ENCODE measurements around the gene KNTC1. TPM values are rescaled to one million over a fixed set of nuclear protein-coding genes. Genes with fewer than 3 reads are reported as not detected.
A peak's percentile ranks its signal among the peaks of the same experiment; 100 is the strongest.

Gene KNTC1
- total RNA-seq, 1 donor = 26.2 TPM

DNA sequence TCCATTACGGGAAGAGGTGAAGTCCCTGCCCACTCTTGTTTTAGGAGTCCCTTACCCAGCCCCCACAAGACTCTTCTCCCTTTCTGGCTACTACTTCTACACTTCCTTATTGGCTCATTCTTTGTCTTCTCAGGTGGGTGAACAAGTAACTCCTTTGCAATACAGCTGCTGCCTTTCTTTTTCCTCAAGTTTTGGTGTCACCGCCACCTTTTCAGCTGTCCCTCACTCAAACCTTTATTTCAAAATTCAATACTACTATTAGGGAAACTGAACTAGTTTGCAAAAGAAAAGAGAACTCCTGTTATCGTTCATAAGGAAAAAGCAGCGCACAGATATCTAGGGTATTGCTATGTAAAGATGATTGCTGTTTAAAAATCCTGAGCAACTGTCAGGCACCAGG is 6.4 kb upstream of the KNTC1 start:
- peaks cover 29% of the 10 kb centered on the region for H3K4me1 ChIP-seq (ENCODE audit: insufficient read depth, low read length)
- no peaks in the 10 kb centered on the region for H3K9me3 ChIP-seq (ENCODE audit: low read depth, low read length)
- H3K27me3 ChIP-seq (ENCODE audit: insufficient read depth, low read length) = no peaks in the 10 kb centered on the region
- no peak overlapping the region for H3K4me3 ChIP-seq (ENCODE audit: low read length)

DNA sequence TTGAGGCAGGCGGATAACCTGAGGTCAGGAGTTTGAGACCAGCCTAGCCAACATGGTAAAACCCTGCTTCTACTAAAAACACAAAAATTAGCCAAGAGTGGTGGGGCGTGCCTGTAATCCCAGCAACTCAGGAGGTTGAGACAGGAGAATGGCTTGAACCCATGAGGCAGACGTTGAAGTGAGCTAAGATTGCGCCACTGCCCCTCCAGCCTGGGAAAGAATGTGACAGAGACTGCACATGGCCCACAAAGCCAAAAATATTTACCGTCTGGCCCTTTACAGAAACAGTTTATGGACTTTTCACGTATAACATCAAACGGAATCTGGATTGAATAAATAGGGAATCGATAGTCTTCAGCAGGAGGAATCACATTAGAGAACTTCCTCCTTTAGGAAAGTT is 3.8 kb upstream of the KNTC1 start:
- H3K9me3 ChIP-seq (ENCODE audit: low read depth, low read length) = no peaks in the 10 kb centered on the region
- peaks cover 40% of the 10 kb centered on the region for H3K4me1 ChIP-seq (ENCODE audit: insufficient read depth, low read length)
- no peak overlapping the region for H3K4me3 ChIP-seq (ENCODE audit: low read length)
- H3K27me3 ChIP-seq (ENCODE audit: insufficient read depth, low read length) = no peaks in the 10 kb centered on the region

DNA sequence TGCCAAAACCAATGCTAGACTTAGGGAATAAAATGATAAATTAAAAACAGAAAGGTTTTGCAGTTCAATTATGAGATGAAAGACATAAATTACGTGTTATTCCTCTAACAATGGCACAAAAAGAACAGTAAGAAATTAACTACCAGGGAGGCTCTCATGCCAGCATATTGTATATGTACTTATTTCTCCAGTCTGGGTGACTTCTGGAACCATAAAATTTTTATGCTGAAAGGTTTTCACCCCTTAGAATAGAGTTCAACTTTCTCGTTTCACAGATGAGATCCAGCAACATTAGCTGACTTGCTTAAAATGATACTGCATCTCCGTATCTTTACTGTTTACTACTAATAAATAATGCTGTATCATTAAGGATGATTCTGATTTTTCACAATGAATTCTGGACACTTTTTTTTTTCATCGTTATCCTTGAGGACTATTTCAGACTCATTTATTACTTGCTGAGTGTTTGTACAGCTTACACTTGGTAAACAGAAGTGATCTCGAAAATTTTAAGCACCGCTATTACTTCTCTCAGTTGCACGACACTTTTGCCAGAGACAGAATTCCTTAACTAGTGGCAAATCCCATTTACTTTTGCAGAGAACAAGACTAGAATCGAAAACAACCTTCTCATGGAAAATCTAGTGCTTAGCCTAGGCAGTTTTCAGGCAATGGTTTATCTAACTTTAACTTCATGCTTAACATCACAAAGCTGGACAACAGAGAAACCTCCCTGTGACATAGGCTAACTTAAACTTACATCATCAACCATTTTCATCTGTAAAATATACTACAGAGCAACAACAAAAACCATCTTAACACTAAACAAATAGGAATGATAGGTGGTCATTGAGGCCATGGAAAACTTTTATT is 3.0 kb upstream of the KNTC1 start:
- no peaks in the 10 kb centered on the region for H3K27me3 ChIP-seq (ENCODE audit: insufficient read depth, low read length)
- H3K4me3 ChIP-seq (ENCODE audit: low read length) = no peak overlapping the region
- peaks cover 44% of the 10 kb centered on the region for H3K4me1 ChIP-seq (ENCODE audit: insufficient read depth, low read length)
- no peaks in the 10 kb centered on the region for H3K9me3 ChIP-seq (ENCODE audit: low read depth, low read length)

DNA sequence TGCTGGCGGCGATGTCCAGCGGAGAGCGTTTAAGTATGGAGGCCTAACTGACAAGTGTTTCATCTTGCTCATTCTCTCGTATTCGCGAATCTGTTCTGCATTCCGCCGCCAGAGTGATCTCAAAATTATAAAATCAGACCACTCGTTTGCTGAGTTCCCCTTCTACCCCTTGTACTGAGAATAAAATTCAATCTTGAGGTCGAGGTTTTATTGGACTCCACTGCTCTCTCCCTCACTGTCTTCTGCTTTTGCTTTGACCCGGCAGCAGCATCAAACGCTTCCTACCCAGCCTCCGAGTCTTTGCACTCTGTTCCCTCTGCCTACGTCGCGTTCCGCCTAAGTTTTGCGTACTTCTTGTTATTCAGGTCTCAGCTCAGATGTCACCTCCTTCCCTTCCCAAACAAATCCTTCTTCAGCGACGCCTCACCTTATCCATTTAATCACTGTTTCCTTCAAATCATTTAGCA is 462 bp downstream of the KNTC1 start:
- Histone ChIP-seq H3K9me3 (ENCODE audit: low read depth, low read length) (no peaks in the 10 kb centered on the region), H3K4me1 (ENCODE audit: insufficient read depth, low read length) (peaks cover 40% of the 10 kb centered on the region), H3K27me3 (ENCODE audit: insufficient read depth, low read length) (no peaks in the 10 kb centered on the region), H3K4me3 (ENCODE audit: low read length) (peak overlapping the region; percentile 100)

DNA sequence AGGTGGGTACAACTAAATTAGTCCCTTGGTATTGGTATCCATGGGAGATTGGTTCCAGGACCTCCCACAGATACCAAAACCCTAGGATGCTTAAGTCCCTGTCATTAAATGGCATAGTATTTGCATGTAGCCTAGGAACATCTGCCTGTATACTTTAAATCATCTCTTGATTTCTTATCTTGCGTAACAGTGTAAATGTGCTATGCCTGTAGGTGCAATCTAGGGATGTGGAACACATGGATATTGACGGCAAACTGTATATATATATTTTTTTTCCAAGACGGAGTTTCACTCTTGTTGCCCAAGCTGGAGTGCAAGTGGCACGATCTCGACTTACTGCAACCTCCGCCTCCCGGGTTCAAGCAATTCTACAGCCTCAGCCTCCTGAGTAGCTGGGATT is 1.5 kb downstream of the KNTC1 start:
- H3K9me3 ChIP-seq (ENCODE audit: low read depth, low read length) = no peaks in the 10 kb centered on the region
- no peak overlapping the region for H3K4me3 ChIP-seq (ENCODE audit: low read length)
- no peaks in the 10 kb centered on the region for H3K27me3 ChIP-seq (ENCODE audit: insufficient read depth, low read length)
- peaks cover 31% of the 10 kb centered on the region for H3K4me1 ChIP-seq (ENCODE audit: insufficient read depth, low read length)

DNA sequence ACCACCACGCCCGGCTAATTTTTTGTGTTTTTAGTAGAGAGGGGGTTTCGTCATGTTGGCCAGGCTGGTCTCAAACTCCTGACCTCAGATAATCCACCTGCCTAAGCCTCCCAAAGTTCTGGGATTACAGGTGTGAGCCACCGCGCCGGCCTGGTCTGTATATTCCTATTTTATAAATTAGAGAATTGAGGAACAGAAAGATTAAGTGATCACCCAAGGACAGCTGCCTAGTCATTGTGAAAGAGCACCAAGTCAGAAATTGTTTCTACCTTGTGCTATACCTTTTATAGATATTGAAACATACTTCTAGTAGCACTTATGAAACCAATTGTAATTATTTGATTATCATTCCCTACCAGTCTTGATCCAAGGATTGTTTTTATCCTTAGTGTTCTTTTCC is 1.9 kb downstream of the KNTC1 start:
- peaks cover 28% of the 10 kb centered on the region for H3K4me1 ChIP-seq (ENCODE audit: insufficient read depth, low read length)
- no peaks in the 10 kb centered on the region for H3K27me3 ChIP-seq (ENCODE audit: insufficient read depth, low read length)
- no peak overlapping the region for H3K4me3 ChIP-seq (ENCODE audit: low read length)
- no peaks in the 10 kb centered on the region for H3K9me3 ChIP-seq (ENCODE audit: low read depth, low read length)

DNA sequence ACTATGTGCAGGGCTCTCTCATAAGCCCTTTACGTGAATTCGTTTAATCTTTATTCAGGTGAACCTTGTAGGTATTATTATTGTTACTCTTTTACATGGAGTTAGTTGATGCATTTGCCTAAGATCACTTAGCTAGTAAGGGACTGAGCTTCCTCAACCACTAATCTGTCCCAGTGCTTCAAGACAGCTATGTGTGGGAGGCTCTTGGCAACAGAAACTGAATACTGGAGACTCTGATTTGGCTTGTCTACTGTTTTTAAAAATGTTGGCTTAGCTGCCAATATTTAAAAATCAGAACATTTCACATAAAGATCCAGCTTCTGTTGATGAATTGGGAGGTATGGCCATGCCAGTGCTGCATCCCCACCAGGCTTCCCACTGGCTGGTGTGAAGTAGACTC is 6.8 kb downstream of the KNTC1 start:
- H3K4me3 ChIP-seq (ENCODE audit: low read length) = no peak overlapping the region
- H3K27me3 ChIP-seq (ENCODE audit: insufficient read depth, low read length) = no peaks in the 10 kb centered on the region
- no peaks in the 10 kb centered on the region for H3K4me1 ChIP-seq (ENCODE audit: insufficient read depth, low read length)
- H3K9me3 ChIP-seq (ENCODE audit: low read depth, low read length) = no peaks in the 10 kb centered on the region

DNA sequence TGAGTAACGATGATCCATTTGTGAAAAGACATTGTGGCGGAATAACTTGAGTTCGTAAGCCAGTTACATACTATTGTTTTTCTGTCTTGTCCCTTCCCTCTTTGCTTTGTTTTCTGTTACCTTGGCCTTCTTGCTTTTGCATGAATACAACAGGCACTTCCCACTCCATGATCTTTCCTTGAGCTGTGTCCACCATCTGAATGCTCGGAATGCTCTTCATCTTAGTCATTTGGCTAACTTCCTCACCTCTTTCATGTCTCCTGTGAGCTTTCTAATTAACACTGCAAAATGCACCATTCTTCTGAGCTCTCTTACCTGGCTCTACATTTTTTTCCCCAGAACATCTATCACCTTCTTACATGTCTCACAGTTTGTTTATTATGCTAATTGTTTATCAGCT is 10.0 kb downstream of the KNTC1 start:
- H3K4me1 ChIP-seq (ENCODE audit: insufficient read depth, low read length) = no peaks in the 10 kb centered on the region
- H3K4me3 ChIP-seq (ENCODE audit: low read length) = no peak overlapping the region
- no peaks in the 10 kb centered on the region for H3K27me3 ChIP-seq (ENCODE audit: insufficient read depth, low read length)
- no peaks in the 10 kb centered on the region for H3K9me3 ChIP-seq (ENCODE audit: low read depth, low read length)

DNA sequence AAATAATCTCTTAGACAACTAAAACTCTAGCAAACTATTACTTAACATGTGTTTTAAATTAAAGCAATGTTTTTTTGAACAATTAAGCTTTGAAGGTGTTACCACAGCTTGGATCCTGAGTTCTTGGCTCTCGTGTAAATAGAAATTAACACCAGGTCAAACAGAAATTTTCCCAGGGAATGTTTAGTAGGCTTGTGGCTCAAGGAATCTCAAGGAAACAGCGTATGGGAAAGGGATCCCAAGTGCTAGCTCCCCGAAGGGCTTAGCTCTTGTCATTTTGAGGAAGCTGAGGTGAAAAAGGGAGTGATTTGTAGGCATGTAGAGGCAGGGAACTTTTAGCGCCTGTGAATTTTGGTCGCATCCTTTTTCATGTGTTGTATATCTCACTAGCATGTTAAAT is 11.4 kb downstream of the KNTC1 start:
- H3K4me3 ChIP-seq (ENCODE audit: low read length) = no peak overlapping the region

DNA sequence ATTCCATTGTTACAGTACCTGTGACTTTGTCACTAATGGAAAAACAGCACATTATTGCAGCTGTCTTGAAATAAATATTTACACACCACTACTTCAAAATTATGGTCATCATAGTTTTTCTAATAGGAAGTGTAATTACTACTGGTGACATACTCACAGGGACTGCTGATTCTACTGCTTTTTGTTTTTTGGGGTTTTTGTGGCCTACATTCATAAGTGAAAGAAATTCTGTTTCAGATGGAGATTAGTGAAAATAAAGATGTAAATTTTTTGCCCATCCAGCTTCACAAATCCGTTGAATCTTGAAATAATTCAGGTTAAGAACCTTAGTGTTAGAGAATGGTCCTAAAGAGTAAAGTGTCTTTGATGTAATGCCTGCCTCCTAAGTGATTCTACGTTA is 17.5 kb downstream of the KNTC1 start:
- no peak overlapping the region for H3K4me3 ChIP-seq (ENCODE audit: low read length)
- no peaks in the 10 kb centered on the region for H3K9me3 ChIP-seq (ENCODE audit: low read depth, low read length)
- H3K4me1 ChIP-seq (ENCODE audit: insufficient read depth, low read length) = no peaks in the 10 kb centered on the region
- H3K27me3 ChIP-seq (ENCODE audit: insufficient read depth, low read length) = no peaks in the 10 kb centered on the region

More for the DNA sequence above, 11.4 kb downstream of the KNTC1 start:
- H3K4me1 ChIP-seq (ENCODE audit: insufficient read depth, low read length) = no peaks in the 10 kb centered on the region
- no peaks in the 10 kb centered on the region for H3K27me3 ChIP-seq (ENCODE audit: insufficient read depth, low read length)
- H3K9me3 ChIP-seq (ENCODE audit: low read depth, low read length) = no peaks in the 10 kb centered on the region

DNA sequence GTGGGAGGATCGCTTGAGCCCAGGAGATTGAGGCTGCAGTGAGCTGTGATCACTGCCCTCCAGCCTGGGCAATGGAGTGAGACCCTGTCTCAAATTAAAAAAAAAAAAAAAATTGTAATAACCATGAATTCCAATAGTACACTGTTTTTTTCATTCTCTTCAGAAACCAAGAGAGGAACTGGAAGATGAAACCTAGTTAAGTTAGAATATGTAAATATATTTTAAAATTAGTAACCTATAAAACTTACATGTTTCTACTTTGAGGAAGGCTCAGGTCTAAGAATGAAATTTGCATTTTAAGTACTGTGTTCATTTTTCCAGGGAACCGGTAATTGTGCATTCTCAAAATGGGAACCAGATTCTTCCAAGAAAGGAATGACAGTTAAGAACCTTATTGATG is 18.8 kb downstream of the KNTC1 start:
- Histone ChIP-seq H3K4me3 (ENCODE audit: low read length) (no peak overlapping the region), H3K4me1 (ENCODE audit: insufficient read depth, low read length) (no peaks in the 10 kb centered on the region), H3K27me3 (ENCODE audit: insufficient read depth, low read length) (no peaks in the 10 kb centered on the region), H3K9me3 (ENCODE audit: low read depth, low read length) (no peaks in the 10 kb centered on the region)

DNA sequence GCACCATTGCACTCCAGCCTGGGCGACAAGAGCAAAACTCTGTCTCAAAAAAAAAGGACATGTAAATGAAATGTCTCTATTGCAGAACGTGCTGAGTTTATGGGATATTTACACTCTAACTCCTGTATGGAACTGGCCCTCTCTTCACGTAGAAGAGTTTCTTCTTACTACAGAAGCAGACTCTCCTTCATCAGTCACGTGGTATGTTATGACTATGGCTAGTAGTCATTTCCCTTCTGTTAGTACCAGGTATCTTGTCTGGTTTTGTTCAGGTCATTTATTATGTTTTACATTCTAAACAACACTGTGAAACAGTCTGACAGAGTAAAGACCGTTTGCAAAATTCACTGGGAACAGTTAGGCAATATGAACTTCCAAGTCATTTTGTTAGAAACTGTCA is 20.3 kb downstream of the KNTC1 start:
- Histone ChIP-seq H3K9me3 (ENCODE audit: low read depth, low read length) (no peaks in the 10 kb centered on the region), H3K4me1 (ENCODE audit: insufficient read depth, low read length) (no peaks in the 10 kb centered on the region), H3K27me3 (ENCODE audit: insufficient read depth, low read length) (no peaks in the 10 kb centered on the region), H3K4me3 (ENCODE audit: low read length) (no peak overlapping the region)

DNA sequence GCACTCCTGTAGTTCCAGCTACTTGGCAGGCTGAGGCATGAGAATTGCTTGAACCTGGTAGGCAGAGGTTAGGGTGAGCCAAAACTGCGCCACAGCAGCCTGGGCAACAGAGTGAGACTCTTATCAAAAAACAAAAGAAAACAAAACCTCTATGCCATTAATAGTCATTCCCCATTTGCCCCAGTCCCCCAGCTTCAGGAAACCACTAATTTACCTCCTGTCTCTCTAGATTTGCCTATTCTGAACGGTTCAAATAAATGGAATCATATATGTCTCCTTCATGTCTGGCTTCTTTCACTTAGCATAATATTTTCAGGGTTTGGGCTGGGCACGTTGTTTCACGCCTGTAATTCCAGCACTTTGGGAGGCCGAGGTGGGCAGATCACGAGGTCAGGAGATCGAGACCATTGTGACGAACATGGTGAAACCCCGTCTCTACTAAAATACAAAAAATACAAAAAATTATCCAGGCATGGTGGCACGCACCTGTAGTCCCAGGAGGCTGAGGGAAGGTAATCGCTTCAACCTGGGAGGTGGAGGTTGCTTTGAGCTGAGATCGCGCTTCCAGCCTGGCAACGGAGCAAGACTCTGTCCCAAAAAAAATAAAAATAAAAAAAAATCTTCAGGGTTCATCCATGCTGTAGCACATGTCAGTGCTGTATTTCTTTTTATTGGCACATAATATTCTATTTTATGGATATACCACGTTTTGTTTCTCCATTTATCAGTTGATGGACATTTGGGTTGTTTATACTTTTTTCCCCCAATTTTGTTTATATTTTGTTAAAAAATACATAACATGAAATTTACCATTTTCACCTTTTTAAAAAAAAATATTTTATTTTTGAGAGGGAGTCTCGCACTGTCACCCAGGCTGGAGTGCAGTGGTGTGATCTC is 31.9 kb downstream of the KNTC1 start:
- H3K27me3 ChIP-seq (ENCODE audit: insufficient read depth, low read length) = no peaks in the 10 kb centered on the region
- H3K9me3 ChIP-seq (ENCODE audit: low read depth, low read length) = no peaks in the 10 kb centered on the region
- no peaks in the 10 kb centered on the region for H3K4me1 ChIP-seq (ENCODE audit: insufficient read depth, low read length)
- H3K4me3 ChIP-seq (ENCODE audit: low read length) = no peak overlapping the region

DNA sequence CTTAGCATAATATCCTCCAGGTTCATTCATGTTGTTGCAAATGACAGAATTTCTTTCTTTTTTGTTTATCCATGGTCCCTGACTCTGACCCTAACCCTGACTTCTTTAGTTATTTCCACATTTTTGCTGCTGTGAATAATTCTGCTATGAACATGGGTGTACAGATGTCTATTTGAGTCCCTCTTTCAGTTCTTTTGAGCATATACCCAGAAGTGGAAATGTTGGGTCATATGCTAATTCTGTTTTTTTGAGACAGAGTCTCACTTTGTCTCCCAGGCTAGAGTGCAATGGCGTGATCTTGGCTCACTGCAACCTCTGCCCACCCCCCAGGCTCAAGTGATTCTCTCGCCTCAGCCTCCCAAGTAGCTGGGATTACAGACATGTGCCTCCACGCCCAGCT is 33.1 kb downstream of the KNTC1 start:
- Histone ChIP-seq H3K9me3 (ENCODE audit: low read depth, low read length) (no peaks in the 10 kb centered on the region), H3K27me3 (ENCODE audit: insufficient read depth, low read length) (no peaks in the 10 kb centered on the region), H3K4me1 (ENCODE audit: insufficient read depth, low read length) (no peaks in the 10 kb centered on the region), H3K4me3 (ENCODE audit: low read length) (no peak overlapping the region)

DNA sequence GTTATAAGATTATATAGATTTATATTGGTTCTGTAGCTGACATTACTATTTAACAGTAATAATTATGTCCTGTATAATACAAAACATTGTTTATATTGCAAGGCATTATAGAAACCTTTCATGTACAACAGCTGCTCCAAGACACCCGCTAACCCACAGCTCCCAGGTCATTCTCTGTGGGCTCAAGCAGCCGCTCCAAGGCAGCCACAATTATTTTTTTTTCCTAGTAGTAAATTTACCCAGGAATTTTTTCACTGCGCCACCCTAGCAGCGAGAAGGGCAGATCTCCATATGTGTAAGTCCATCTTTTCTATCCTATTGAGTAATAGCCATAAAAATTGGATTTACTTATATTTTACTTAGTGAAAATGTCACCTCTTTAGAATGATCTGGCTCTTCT is 36.3 kb downstream of the KNTC1 start:
- Histone ChIP-seq H3K27me3 (ENCODE audit: insufficient read depth, low read length) (no peaks in the 10 kb centered on the region), H3K4me3 (ENCODE audit: low read length) (no peak overlapping the region), H3K9me3 (ENCODE audit: low read depth, low read length) (no peaks in the 10 kb centered on the region), H3K4me1 (ENCODE audit: insufficient read depth, low read length) (no peaks in the 10 kb centered on the region)

Data from mononuclear cell (primary cell).